Mucosa of rectum (tissue), 2 donors: ENCODE measurements around the gene SLC9A5.

Experiments used
- H3K27ac ChIP-seq, 2 donors: one replicate each; pipeline ENCODE4 v1.7.0; 2013; ENCODE audit warnings: inconsistent platforms in 2 of 2, low read depth in 2 of 2, low read length in 2 of 2
- H3K27me3 ChIP-seq, 2 donors: one replicate each; pipeline ENCODE4 v1.7.0; 2013; ENCODE audit warnings: low read length in 2 of 2; ENCODE audit not compliant: control insufficient read depth in 2 of 2, insufficient read depth in 2 of 2
- H3K36me3 ChIP-seq, 2 donors: one replicate each; pipeline ENCODE4 v1.7.0; 2013; ENCODE audit warnings: low read length in 2 of 2; ENCODE audit not compliant: control insufficient read depth in 2 of 2, insufficient read depth in 2 of 2
- H3K4me1 ChIP-seq, 2 donors: one replicate each; pipeline ENCODE4 v1.7.0; 2013; ENCODE audit warnings: low read length in 2 of 2, mild to moderate bottlenecking in 1 of 2; ENCODE audit not compliant: control insufficient read depth in 2 of 2, insufficient read depth in 2 of 2
- H3K4me3 ChIP-seq, 2 donors: one replicate each; pipeline ENCODE4 v1.7.0; 2013; ENCODE audit warnings: low read length in 2 of 2
- H3K9ac ChIP-seq, 2 donors: one replicate each; pipeline ENCODE4 v1.7.0; 2013; ENCODE audit warnings: low read length in 2 of 2, low read depth in 1 of 2, mild to moderate bottlenecking in 1 of 2
- H3K9me3 ChIP-seq, 2 donors: one replicate each; pipeline ENCODE4 v1.7.0; 2013; ENCODE audit warnings: low read length in 2 of 2; ENCODE audit not compliant: control insufficient read depth in 2 of 2
- donor health status: healthy.
- donor health status: Normal muscosa, but diverticular disease.

Gene SLC9A5

GRCh38 chr16:67310561-67310960, 61.8 kb downstream of the SLC9A5 start:
- peaks cover 0 to 5% of the 10 kb centered on the region in 2 donors for H3K4me1 ChIP-seq
- H3K9me3 ChIP-seq = no peaks in the 10 kb centered on the region
- H3K4me3 ChIP-seq = no peak overlapping the region
- no peaks in the 10 kb centered on the region for H3K27me3 ChIP-seq
- no peak overlapping the region for H3K27ac ChIP-seq
- H3K9ac ChIP-seq = no peak overlapping the region
- no peaks in the 10 kb centered on the region for H3K36me3 ChIP-seq

DNA sequence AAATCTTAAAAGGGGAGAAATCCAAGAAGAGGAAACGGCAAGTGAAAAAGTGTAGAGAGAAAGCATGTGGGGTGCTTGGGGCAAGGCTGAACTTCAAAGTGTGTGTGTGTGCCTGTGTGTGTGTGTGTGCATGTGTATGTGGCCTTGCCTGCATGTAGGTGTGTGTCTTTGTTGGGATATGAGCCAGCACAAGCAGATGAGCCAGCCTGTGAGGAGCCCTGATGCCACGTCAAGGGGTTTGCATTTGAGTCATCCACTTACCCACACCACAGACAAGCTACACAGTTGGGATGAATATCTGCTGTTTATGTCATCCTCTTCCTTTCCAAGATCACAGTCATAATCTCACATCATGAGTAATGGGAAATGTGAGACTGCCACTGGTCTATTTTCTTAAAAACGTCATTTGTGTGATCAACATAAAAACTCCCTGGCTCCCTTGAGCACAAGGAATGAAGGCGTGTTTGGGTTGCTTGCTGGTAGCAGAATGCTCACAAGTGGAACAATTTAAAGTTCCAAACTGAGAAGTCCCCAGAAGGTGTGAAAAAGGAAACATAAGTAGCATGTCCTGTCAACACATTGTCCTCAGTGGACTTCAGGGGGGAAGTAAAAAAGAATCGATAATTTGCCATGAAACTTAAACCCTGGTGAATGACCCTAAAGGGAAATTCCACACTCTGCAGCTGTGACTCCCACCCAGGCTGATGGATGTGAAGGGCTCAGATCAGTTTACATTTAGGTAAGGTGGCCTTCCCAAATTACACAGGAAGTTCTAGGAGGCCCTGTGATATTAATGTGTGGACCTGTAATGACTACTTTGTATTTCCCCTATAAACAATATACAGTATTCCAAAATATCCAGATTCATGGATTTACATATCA, 63.1 kb downstream of the SLC9A5 start:
- Histone ChIP-seq H3K27ac (peak overlapping the region; percentile 66 to 70), H3K4me1 (peaks cover 0 to 5% of the 10 kb centered on the region in 2 donors), H3K4me3 (no peak overlapping the region), H3K9me3 (no peaks in the 10 kb centered on the region), H3K27me3 (no peaks in the 10 kb centered on the region), H3K36me3 (no peaks in the 10 kb centered on the region), H3K9ac (no peak overlapping the region)

DNA sequence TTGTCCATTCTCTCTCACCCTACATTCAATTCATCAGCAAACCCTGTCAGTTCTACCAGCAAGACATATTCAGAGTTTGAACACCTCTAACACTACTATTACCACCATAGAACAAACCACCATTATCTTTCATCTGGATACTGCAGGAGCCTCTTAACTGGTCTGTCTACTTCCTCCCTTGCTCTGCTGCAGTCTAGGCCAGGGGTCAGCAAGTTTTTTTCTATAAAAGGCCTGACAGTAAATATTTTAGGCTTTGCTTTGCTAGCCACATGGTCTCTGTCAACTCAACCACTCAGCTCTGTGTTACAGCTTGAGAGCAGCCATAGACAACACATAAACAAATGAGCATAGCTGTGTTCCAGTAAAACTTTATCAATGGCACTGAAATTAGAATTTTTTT, 63.9 kb downstream of the SLC9A5 start:
- H3K4me3 ChIP-seq = no peak overlapping the region
- peak overlapping the region; percentile 54 to 66 for H3K27ac ChIP-seq
- peaks cover 0 to 2% of the 10 kb centered on the region in 2 donors for H3K27me3 ChIP-seq
- H3K9ac ChIP-seq = no peak overlapping the region
- H3K9me3 ChIP-seq = no peaks in the 10 kb centered on the region
- no peaks in the 10 kb centered on the region for H3K36me3 ChIP-seq
- peaks cover 0 to 5% of the 10 kb centered on the region in 2 donors for H3K4me1 ChIP-seq

GRCh38 chr16:67317853-67318252, 69.1 kb downstream of the SLC9A5 start:
- no peaks in the 10 kb centered on the region for H3K4me1 ChIP-seq

More at GRCh38 chr16:67317853-67318252, 69.1 kb downstream of the SLC9A5 start:
- H3K4me3 ChIP-seq = no peak overlapping the region
- H3K27ac ChIP-seq = no peak overlapping the region
- no peak overlapping the region for H3K9ac ChIP-seq
- peaks cover 2% of the 10 kb centered on the region in 2 donors for H3K27me3 ChIP-seq
- H3K9me3 ChIP-seq = no peaks in the 10 kb centered on the region
- no peaks in the 10 kb centered on the region for H3K36me3 ChIP-seq
